OCI-LY1 (cell line): ENCODE measurements around the gene C10orf67.

Experiments used
- H2AFZ ChIP-seq: fragments of 200-600 bp; sonication (generic), shearing (Covaris generic); 2 replicates; pipeline ENCODE4 v1.6.0; 2014; ENCODE audit warnings: antibody characterized with exemption, mild to moderate bottlenecking, low read length
- H3F3A ChIP-seq: fragments of 200-600 bp; sonication (generic), shearing (Covaris generic); 2 replicates; pipeline ENCODE4 v1.6.0; 2014; ENCODE audit warnings: mild to moderate bottlenecking, antibody characterized with exemption, low read length, moderate library complexity; ENCODE audit not compliant: insufficient read depth
- H3K27ac ChIP-seq: fragments of 200-600 bp; sonication (generic); 2 replicates; pipeline ENCODE4 v1.5.1; 2014; ENCODE audit warnings: low read length, mixed run types, mild to moderate bottlenecking, low read depth; ENCODE audit not compliant: poor library complexity, severe bottlenecking
- H3K27me3 ChIP-seq: fragments of 200-600 bp; sonication (generic); 2 replicates; pipeline ENCODE4 v1.6.0; 2014; ENCODE audit warnings: antibody characterized with exemption, mild to moderate bottlenecking, low read length, moderate library complexity; ENCODE audit not compliant: insufficient read depth
- H3K36me3 ChIP-seq: fragments of 200-600 bp; sonication (generic); 2 replicates; pipeline ENCODE4 v1.6.1; 2014; ENCODE audit warnings: mild to moderate bottlenecking, antibody characterized with exemption, low read length, moderate library complexity, mixed read lengths; ENCODE audit not compliant: insufficient read depth
- H3K4me1 ChIP-seq: fragments of 200-600 bp; sonication (generic); 2 replicates; pipeline ENCODE4 v1.5.1; 2014; ENCODE audit warnings: mild to moderate bottlenecking, low read length, moderate library complexity; ENCODE audit not compliant: insufficient read depth, severe bottlenecking
- H3K4me2 ChIP-seq: fragments of 200-600 bp; sonication (generic), shearing (Covaris generic); 2 replicates; pipeline ENCODE4 v1.6.1; 2014; ENCODE audit warnings: low read length
- H3K4me3 ChIP-seq: fragments of 200-600 bp; sonication (generic); 2 replicates; pipeline ENCODE4 v1.5.1; 2014; ENCODE audit warnings: low read length, low read depth, mild to moderate bottlenecking, mixed read lengths; ENCODE audit not compliant: poor library complexity, severe bottlenecking
- H3K79me2 ChIP-seq: fragments of 200-600 bp; shearing (Covaris generic); 2 replicates; pipeline ENCODE4 v1.6.1; 2016; ENCODE audit warnings: mixed run types, low read length, mixed read lengths; ENCODE audit not compliant: insufficient read depth
- H3K9ac ChIP-seq: fragments of 200-600 bp; sonication (generic), shearing (Covaris generic); 2 replicates; pipeline ENCODE4 v1.6.1; 2014; ENCODE audit warnings: mild to moderate bottlenecking, low read length, mixed read lengths
- H3K9me2 ChIP-seq: fragments of 200-600 bp; sonication (generic), shearing (Covaris generic); 2 replicates; pipeline ENCODE4 v1.6.1; 2014; ENCODE audit warnings: low read depth, mild to moderate bottlenecking, low read length, mixed read lengths
- H3K9me3 ChIP-seq: fragments of 200-600 bp; shearing (Covaris generic); 2 replicates; pipeline ENCODE4 v1.6.1; 2014; ENCODE audit warnings: low read length, mixed read lengths
- H4K20me1 ChIP-seq: fragments of 200-600 bp; sonication (generic), shearing (Covaris generic); 2 replicates; pipeline ENCODE4 v1.6.0; 2016; ENCODE audit warnings: mild to moderate bottlenecking, low read length; ENCODE audit not compliant: insufficient read depth
- EZH2 ChIP-seq: fragments of 200-600 bp; sonication (generic), shearing (Covaris generic); IDR thresholded peaks from 2 replicates; pipeline ENCODE4 v1.8.0; 2017; ENCODE audit warnings: borderline replicate concordance, mixed run types, mild to moderate bottlenecking, antibody characterized with exemption, low read length, moderate library complexity, mixed read lengths
- TF ChIP-seq, protein P1 (sequence below): fragments of 200-600 bp; sonication (generic), shearing (Covaris generic); IDR thresholded peaks from 2 replicates; pipeline ENCODE4 v1.5.1; 2017; ENCODE audit warnings: mild to moderate bottlenecking, antibody characterized with exemption, low read length, moderate library complexity, mixed read lengths

Gene C10orf67

GRCh38 chr10:23381298-23382040 lies 36.9 kb upstream of the C10orf67 start:
- Histone ChIP-seq H3K36me3 (no peaks in the 10 kb centered on the region), H2AFZ (no peak overlapping the region)

DNA sequence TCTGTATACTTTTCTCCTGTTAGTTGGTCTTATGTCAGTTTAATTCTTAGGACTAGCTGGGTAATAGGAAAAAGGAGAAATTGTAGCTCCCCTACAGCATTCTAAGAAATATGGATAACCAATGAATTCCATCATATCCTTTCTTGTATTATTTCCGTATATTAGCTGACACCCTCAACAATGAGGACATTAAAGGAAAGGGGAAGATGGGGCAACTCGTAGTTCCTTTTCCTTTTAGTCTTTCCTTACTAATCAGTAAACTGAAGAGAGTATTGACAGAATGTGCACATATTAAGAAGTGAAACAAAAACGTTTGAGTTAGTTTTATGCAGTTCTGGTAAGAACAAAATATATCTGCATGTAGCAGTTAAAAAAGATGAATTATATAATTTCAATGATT lies 35.1 kb upstream of the C10orf67 start:
- TF ChIP-seq EZH2, result no peak
- TF ChIP-seq, protein P1, sequence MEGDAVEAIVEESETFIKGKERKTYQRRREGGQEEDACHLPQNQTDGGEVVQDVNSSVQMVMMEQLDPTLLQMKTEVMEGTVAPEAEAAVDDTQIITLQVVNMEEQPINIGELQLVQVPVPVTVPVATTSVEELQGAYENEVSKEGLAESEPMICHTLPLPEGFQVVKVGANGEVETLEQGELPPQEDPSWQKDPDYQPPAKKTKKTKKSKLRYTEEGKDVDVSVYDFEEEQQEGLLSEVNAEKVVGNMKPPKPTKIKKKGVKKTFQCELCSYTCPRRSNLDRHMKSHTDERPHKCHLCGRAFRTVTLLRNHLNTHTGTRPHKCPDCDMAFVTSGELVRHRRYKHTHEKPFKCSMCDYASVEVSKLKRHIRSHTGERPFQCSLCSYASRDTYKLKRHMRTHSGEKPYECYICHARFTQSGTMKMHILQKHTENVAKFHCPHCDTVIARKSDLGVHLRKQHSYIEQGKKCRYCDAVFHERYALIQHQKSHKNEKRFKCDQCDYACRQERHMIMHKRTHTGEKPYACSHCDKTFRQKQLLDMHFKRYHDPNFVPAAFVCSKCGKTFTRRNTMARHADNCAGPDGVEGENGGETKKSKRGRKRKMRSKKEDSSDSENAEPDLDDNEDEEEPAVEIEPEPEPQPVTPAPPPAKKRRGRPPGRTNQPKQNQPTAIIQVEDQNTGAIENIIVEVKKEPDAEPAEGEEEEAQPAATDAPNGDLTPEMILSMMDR, result no peak
- no peaks in the 10 kb centered on the region for H3K27me3 ChIP-seq
- no peak overlapping the region for H2AFZ ChIP-seq
- no peak overlapping the region for H3K4me2 ChIP-seq
- H3K36me3 ChIP-seq, result no peaks in the 10 kb centered on the region
- no peak overlapping the region for H3K27ac ChIP-seq
- H3F3A ChIP-seq, result no peaks in the 10 kb centered on the region
- H3K4me3 ChIP-seq, result no peak overlapping the region
- no peaks in the 10 kb centered on the region for H4K20me1 ChIP-seq
- no peaks in the 10 kb centered on the region for H3K9me3 ChIP-seq
- H3K9ac ChIP-seq, result no peak overlapping the region
- H3K79me2 ChIP-seq, result no peaks in the 10 kb centered on the region
- H3K4me1 ChIP-seq, result no peaks in the 10 kb centered on the region
- H3K9me2 ChIP-seq, result no peaks in the 10 kb centered on the region

More at GRCh38 chr10:23381298-23382040, 36.9 kb upstream of the C10orf67 start:
- Histone ChIP-seq H3K9me2 (no peaks in the 10 kb centered on the region), H3K79me2 (no peaks in the 10 kb centered on the region), H3K4me2 (no peak overlapping the region), H3K27me3 (no peaks in the 10 kb centered on the region), H3K27ac (no peak overlapping the region), H4K20me1 (no peaks in the 10 kb centered on the region), H3K9ac (no peak overlapping the region), H3K4me3 (no peak overlapping the region), H3K9me3 (no peaks in the 10 kb centered on the region), H3K4me1 (no peaks in the 10 kb centered on the region), H3F3A (no peaks in the 10 kb centered on the region)
- TF ChIP-seq EZH2, result no peak
- TF ChIP-seq, protein P1, result no peak

DNA sequence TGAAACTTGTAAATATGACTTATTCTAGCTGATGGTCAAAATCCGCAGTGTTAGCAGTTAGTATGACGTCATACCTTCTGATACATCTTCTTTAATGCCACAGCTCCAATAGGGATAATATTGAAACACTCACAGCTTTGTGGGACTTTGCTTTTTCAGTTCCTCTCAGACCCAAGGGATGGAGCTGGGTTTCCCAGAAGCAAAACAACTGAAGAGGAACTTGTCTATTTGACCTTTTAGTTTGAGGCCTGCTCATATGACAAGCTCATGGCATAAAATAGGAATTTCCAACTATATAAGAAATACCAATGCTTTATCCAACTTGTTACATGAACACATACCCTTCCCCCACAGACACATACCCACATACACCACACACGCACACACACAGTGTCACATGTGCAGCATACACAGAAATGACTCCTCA lies 31.6 kb upstream of the C10orf67 start:
- Histone ChIP-seq H3K4me3 (no peak overlapping the region), H4K20me1 (no peaks in the 10 kb centered on the region), H2AFZ (no peak overlapping the region), H3K79me2 (no peaks in the 10 kb centered on the region), H3K27me3 (no peaks in the 10 kb centered on the region), H3K9me3 (no peaks in the 10 kb centered on the region), H3F3A (no peaks in the 10 kb centered on the region), H3K27ac (no peak overlapping the region), H3K4me1 (no peaks in the 10 kb centered on the region), H3K36me3 (no peaks in the 10 kb centered on the region), H3K9me2 (no peaks in the 10 kb centered on the region), H3K4me2 (no peak overlapping the region), H3K9ac (no peak overlapping the region)
- TF ChIP-seq EZH2, result no peak
- TF ChIP-seq, protein P1, result no peak
